Stimulated activated memory B cell treated with anti-CD40 and anti-IgM and Interleukin-4, amounts not matched to agents 10 μg/mL and 1 μg/mL and 100 μg/mL, for 72 hours (primary cell): ENCODE measurements around the gene CMTM4.
"Not testable (repeated sequence)": the region's sequence is repeated elsewhere in the genome, so short reads cannot be mapped to it uniquely, and the experiment has no call there.

Experiments used
- ATAC-seq: fragments of 150-1000 bp; cut with Tn5 transposase; 2 replicates; pipeline ENCODE4 v1.10.0; 2021
- H3K27ac Mint-ChIP-seq: one replicate; pipeline ENCODE4 v1.8.0; 2022; ENCODE audit warnings: mild to moderate bottlenecking, mixed read lengths
- H3K27me3 Mint-ChIP-seq: one replicate; pipeline ENCODE4 v1.8.0; 2022; ENCODE audit warnings: mixed read lengths
- H3K36me3 Mint-ChIP-seq: one replicate; pipeline ENCODE4 v1.8.0; 2022; ENCODE audit warnings: mixed read lengths
- H3K4me1 Mint-ChIP-seq: one replicate; pipeline ENCODE4 v1.8.0; 2022; ENCODE audit warnings: mixed read lengths
- H3K4me3 Mint-ChIP-seq: one replicate; pipeline ENCODE4 v1.8.0; 2022; ENCODE audit warnings: mild to moderate bottlenecking, moderate library complexity, mixed read lengths
- H3K9me3 Mint-ChIP-seq: one replicate; pipeline ENCODE4 v1.8.0; 2022; ENCODE audit warnings: mixed read lengths

CMTM4 gene

GRCh38 chr16:66692341-66692740, 4.2 kb downstream of the CMTM4 start:
- H3K36me3 Mint-ChIP-seq, result no peaks in the 10 kb centered on the region
- ATAC-seq, result no peak
- H3K9me3 Mint-ChIP-seq, result no peaks in the 10 kb centered on the region
- H3K27me3 Mint-ChIP-seq, result peaks cover 65% of the 10 kb centered on the region
- no peak overlapping the region for H3K27ac Mint-ChIP-seq
- peaks cover 7% of the 10 kb centered on the region for H3K4me1 Mint-ChIP-seq
- H3K4me3 Mint-ChIP-seq, result no peak overlapping the region

DNA sequence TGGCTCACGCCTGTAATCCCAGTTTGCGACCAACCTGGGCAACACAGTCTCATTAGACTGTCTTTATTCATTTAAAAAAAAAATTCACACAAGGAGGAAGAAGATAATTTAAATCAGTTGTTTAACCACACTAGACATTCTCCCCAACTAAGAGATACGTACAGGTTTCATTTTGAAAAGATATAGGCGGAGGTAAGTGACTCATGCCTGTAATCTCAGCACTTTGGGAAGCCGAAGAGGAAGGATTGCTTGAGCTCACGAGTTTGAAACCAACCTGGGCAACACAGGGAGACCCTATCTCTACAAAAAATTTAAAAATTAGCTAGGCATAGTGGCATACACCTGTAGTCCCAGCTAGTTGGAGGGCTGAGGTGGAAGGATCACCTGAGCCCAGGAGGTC, 5.3 kb downstream of the CMTM4 start:
- Mint-ChIP-seq H3K36me3 (no peaks in the 10 kb centered on the region), H3K4me1 (peaks cover 7% of the 10 kb centered on the region), H3K27me3 (peaks cover 65% of the 10 kb centered on the region), H3K4me3 (no peak overlapping the region), H3K27ac (no peak overlapping the region), H3K9me3 (no peaks in the 10 kb centered on the region)
- ATAC-seq, result no peak

DNA sequence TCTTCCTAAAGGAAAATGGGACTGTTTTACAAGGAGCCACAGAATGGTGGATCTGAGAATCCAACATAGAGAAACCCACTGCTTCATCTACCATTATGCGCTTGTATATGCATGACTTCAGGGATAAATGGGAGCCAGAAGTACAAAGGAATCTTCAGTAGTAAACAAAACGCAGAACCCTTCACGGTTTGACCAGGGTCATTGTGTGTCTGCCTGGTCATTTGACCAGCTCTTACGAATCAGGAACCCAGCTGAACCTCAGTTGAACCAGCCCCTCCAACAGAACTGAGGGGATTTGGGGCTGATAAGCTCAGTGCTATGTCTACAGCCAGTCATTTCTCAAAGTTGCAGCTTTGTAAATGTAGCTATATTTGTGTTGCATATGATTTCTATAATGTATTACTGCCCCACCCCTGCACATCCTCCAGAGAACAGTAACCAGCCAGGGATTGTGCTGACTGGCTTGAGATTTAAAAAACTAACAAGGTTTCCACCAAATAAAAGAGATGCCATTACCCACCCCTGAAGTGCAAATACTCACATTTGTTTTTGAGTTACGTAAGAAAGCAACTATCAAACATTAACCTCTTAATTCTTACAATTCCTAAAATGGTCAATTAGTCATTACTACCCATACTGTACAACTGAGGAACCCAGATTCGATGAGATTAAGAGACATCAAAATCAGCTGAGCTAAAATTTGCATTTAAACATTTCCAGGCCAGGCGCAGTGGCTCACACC, 6.3 kb downstream of the CMTM4 start:
- Mint-ChIP-seq H3K36me3 (no peaks in the 10 kb centered on the region), H3K9me3 (no peaks in the 10 kb centered on the region), H3K27me3 (peaks cover 62% of the 10 kb centered on the region), H3K4me1 (peaks cover 5% of the 10 kb centered on the region), H3K4me3 (no peak overlapping the region), H3K27ac (no peak overlapping the region)
- ATAC-seq, result no peak

- no peak overlapping the region for H3K27ac Mint-ChIP-seq
- peaks cover 52% of the 10 kb centered on the region for H3K27me3 Mint-ChIP-seq
- no peaks in the 10 kb centered on the region for H3K36me3 Mint-ChIP-seq
- no peaks in the 10 kb centered on the region for H3K9me3 Mint-ChIP-seq
- ATAC-seq, result no peak
- no peak overlapping the region for H3K4me3 Mint-ChIP-seq
- H3K4me1 Mint-ChIP-seq, result no peaks in the 10 kb centered on the region
These were observed 7.3 kb downstream of the CMTM4 start for GRCh38 chr16:66689282-66689681.

- no peaks in the 10 kb centered on the region for H3K9me3 Mint-ChIP-seq
- H3K36me3 Mint-ChIP-seq, result no peaks in the 10 kb centered on the region
- peaks cover 40% of the 10 kb centered on the region for H3K27me3 Mint-ChIP-seq
- H3K4me1 Mint-ChIP-seq, result no peaks in the 10 kb centered on the region
- H3K27ac Mint-ChIP-seq, result no peak overlapping the region
- ATAC-seq, result no peak
- H3K4me3 Mint-ChIP-seq, result no peak overlapping the region
These were observed 8.5 kb downstream of the CMTM4 start for GRCh38 chr16:66687906-66688625.

- peaks cover 19% of the 10 kb centered on the region for H3K27me3 Mint-ChIP-seq
- H3K9me3 Mint-ChIP-seq, H3K27ac Mint-ChIP-seq, ATAC-seq, H3K4me1 Mint-ChIP-seq, H3K36me3 Mint-ChIP-seq, H3K4me3 Mint-ChIP-seq: not testable (repeated sequence)
These were observed 10.9 kb downstream of the CMTM4 start for GRCh38 chr16:66685501-66686115.

- Mint-ChIP-seq H3K36me3 (no peaks in the 10 kb centered on the region), H3K27me3 (no peaks in the 10 kb centered on the region), H3K27ac (no peak overlapping the region), H3K9me3 (no peaks in the 10 kb centered on the region), H3K4me3 (no peak overlapping the region), H3K4me1 (no peaks in the 10 kb centered on the region)
- no peak for ATAC-seq
These were observed 14.3 kb downstream of the CMTM4 start for GRCh38 chr16:66682271-66682670.

- no peaks in the 10 kb centered on the region for H3K9me3 Mint-ChIP-seq
- ATAC-seq, result no peak
- H3K27me3 Mint-ChIP-seq, result no peaks in the 10 kb centered on the region
- H3K4me3 Mint-ChIP-seq, result no peak overlapping the region
- H3K36me3 Mint-ChIP-seq, result no peaks in the 10 kb centered on the region
- H3K4me1 Mint-ChIP-seq, result no peaks in the 10 kb centered on the region
- H3K27ac Mint-ChIP-seq, result no peak overlapping the region
These were observed 14.9 kb downstream of the CMTM4 start for GRCh38 chr16:66681676-66682075.

GRCh38 chr16:66678337-66678736, 18.2 kb downstream of the CMTM4 start:
- no peak for ATAC-seq
- no peaks in the 10 kb centered on the region for H3K9me3 Mint-ChIP-seq
- H3K36me3 Mint-ChIP-seq, result no peaks in the 10 kb centered on the region
- H3K27ac Mint-ChIP-seq, result no peak overlapping the region
- H3K4me1 Mint-ChIP-seq, result no peaks in the 10 kb centered on the region
- no peak overlapping the region for H3K4me3 Mint-ChIP-seq
- H3K27me3 Mint-ChIP-seq, result no peaks in the 10 kb centered on the region

- H3K9me3 Mint-ChIP-seq, result no peaks in the 10 kb centered on the region
- no peaks in the 10 kb centered on the region for H3K27me3 Mint-ChIP-seq
- ATAC-seq, result no peak
- no peak overlapping the region for H3K4me3 Mint-ChIP-seq
- no peaks in the 10 kb centered on the region for H3K36me3 Mint-ChIP-seq
- H3K4me1 Mint-ChIP-seq, result no peaks in the 10 kb centered on the region
- no peak overlapping the region for H3K27ac Mint-ChIP-seq
These were observed 18.7 kb downstream of the CMTM4 start for GRCh38 chr16:66677836-66678235.

DNA sequence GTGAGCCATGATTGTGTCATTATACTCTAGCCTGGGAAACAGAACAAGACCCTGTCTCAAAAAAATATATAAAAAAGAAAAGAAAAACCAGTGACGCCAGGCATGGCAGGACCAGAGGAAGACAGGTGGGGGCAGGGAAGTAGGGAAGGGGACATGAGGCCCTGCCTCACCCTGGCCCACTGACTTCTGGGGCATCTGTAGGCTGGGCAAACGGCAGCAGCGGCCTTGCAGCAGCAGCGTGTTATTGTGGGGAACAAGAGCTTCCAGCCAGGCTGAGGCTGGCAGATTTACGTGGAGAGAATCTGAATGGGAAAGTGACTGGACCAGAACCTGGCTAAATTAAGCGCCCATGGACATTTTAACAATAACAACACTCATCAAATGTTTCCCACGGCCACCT, 19.4 kb downstream of the CMTM4 start:
- no peaks in the 10 kb centered on the region for H3K4me1 Mint-ChIP-seq
- ATAC-seq, result no peak
- no peaks in the 10 kb centered on the region for H3K27me3 Mint-ChIP-seq
- H3K4me3 Mint-ChIP-seq, result no peak overlapping the region
- H3K9me3 Mint-ChIP-seq, result no peaks in the 10 kb centered on the region
- H3K36me3 Mint-ChIP-seq, result no peaks in the 10 kb centered on the region
- H3K27ac Mint-ChIP-seq, result no peak overlapping the region

GRCh38 chr16:66676599-66676998, 19.9 kb downstream of the CMTM4 start:
- H3K36me3 Mint-ChIP-seq, result no peaks in the 10 kb centered on the region
- no peak overlapping the region for H3K4me3 Mint-ChIP-seq
- H3K27ac Mint-ChIP-seq, result no peak overlapping the region
- no peaks in the 10 kb centered on the region for H3K4me1 Mint-ChIP-seq
- H3K27me3 Mint-ChIP-seq, result no peaks in the 10 kb centered on the region
- ATAC-seq, result no peak
- H3K9me3 Mint-ChIP-seq, result no peaks in the 10 kb centered on the region

DNA sequence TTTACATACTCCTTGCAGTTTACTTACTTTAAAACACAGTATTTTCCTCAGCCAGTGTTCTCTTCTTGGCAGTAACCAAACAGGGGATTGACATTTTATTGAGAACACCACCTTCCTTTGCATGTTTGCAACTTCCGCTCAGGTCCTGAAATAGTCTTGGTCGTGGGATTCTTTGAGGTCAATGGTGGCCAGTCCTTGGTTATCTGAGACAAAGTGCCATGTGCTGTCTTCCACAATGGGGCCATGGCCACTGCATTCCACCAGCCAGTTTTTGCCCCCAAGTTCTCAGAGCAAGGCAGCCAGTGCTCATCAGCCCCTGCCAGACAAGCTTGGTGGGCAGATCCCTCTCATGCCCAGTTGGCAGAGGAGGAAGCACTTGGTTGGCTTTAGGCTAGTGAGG, 22.9 kb downstream of the CMTM4 start:
- Mint-ChIP-seq H3K4me3 (no peak overlapping the region), H3K27me3 (no peaks in the 10 kb centered on the region)

DNA sequence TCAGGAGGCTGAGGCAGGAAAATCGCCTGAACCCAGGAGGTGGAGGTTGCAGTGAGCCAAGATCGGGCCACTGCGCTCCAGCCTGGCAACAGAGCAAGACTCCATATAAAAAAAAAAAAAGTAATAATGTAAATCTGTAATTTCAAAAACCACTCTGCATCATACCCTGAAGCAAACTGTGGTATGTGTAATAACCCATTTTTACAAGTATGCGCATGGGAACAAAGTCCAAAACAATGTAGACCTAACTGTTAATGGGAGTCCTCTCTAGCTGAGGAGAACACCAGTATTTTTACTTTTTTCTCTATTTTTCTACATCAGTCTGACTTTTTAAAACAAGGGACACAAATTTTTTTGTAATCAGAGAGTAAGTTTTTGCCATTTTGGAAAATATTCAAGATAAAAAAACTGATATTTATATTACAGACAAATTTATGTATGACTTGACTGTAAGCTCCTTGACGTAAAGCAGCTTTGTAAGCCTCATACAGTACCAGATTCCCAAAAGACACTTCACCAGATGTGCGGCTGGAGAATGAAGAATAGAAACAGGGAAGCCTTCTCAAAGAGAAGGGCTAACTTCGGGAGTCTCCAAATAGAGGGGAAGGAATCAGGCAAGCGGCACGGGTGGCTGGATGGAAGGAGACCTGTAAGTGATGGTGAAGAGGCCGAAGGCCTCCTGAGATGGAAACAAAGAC, 25.7 kb downstream of the CMTM4 start:
- Mint-ChIP-seq H3K4me3 (no peak overlapping the region), H3K9me3 (no peaks in the 10 kb centered on the region), H3K27me3 (no peaks in the 10 kb centered on the region), H3K36me3 (no peaks in the 10 kb centered on the region), H3K4me1 (no peaks in the 10 kb centered on the region), H3K27ac (no peak overlapping the region)
- ATAC-seq, result no peak

More for the DNA sequence above, 22.9 kb downstream of the CMTM4 start:
- H3K4me1 Mint-ChIP-seq, result no peaks in the 10 kb centered on the region
- H3K9me3 Mint-ChIP-seq, result no peaks in the 10 kb centered on the region
- no peaks in the 10 kb centered on the region for H3K36me3 Mint-ChIP-seq
- no peak for ATAC-seq
- no peak overlapping the region for H3K27ac Mint-ChIP-seq

DNA sequence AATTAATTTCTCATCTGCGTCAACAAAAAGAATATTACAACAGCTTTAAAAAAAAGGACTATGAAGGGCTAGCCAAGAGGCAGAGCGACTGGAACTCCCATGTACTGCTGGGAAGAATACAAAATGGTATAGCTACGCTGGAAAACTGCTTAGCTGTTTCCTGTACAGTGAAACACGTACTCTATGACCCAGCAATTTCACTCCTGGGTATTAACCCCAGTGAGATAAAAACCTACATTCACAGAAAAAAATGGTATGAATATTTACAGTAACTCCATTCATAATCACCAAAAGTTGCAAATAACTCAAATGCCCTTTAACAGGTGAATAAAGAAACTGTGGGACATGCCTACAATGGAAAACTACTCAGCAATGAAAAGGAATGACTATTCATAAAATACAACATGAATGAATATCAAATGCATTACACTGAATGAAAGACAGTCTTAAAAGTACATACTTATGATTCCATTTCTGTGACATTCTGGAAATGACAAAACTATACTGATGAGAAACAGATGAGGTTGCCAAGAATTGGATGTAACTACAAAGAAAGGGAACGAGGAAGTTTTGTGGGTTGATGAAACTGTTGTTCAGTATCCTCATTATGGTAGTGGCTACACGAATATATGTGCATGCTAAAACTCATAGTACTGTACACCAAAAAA, 27.6 kb downstream of the CMTM4 start:
- H3K36me3 Mint-ChIP-seq, result no peaks in the 10 kb centered on the region
- no peaks in the 10 kb centered on the region for H3K9me3 Mint-ChIP-seq
- H3K27ac Mint-ChIP-seq, result no peak overlapping the region
- H3K4me1 Mint-ChIP-seq, result no peaks in the 10 kb centered on the region
- no peak for ATAC-seq
- no peak overlapping the region for H3K4me3 Mint-ChIP-seq
- H3K27me3 Mint-ChIP-seq, result no peaks in the 10 kb centered on the region
